ENCODE results near the gene RAVER2. TPM values are rescaled to one million over a fixed set of nuclear protein-coding genes. Genes with fewer than 3 reads are reported as not detected.
A peak's percentile ranks its signal among the peaks of the same experiment; 100 is the strongest.

RAVER2 gene
- total and polyA plus RNA-seq, 2 experiments from 2014 or later: 10.8 to 24.0 TPM

DNA sequence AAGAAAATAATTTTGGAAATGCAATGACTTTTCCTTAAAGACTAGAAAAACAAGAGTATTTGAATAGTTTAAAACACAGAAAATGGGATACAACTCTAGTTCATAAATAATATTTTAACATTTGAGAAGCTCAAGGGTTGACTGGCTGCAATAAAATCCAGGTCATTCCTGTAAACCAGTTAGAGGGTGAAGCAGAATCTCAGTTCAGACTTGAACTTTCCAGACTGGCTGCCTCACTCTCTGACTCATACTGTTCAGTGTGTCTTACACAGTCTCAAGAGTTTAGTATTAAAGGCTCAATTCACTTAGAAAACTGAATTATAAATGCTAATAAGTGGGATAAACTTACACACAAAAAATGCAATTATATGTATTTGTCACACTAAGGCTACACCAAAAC lies 89.9 kb downstream of the RAVER2 start:
- H3K27me3 ChIP-seq: no peaks in the 10 kb centered on the region
- H3K4me3 ChIP-seq: no peak overlapping the region
- no peak overlapping the region for H3K27ac ChIP-seq
- peaks cover 15% of the 10 kb centered on the region for H3K4me1 ChIP-seq (ENCODE audit: low read depth)
- H3K36me3 ChIP-seq: peaks cover 17% of the 10 kb centered on the region
- peak in 1 of 2 donors; percentile 39 for DNase-seq (ENCODE audit: low read depth in 1 of 2, low spot score in 1 of 2)
- TF ChIP-seq, protein P1, sequence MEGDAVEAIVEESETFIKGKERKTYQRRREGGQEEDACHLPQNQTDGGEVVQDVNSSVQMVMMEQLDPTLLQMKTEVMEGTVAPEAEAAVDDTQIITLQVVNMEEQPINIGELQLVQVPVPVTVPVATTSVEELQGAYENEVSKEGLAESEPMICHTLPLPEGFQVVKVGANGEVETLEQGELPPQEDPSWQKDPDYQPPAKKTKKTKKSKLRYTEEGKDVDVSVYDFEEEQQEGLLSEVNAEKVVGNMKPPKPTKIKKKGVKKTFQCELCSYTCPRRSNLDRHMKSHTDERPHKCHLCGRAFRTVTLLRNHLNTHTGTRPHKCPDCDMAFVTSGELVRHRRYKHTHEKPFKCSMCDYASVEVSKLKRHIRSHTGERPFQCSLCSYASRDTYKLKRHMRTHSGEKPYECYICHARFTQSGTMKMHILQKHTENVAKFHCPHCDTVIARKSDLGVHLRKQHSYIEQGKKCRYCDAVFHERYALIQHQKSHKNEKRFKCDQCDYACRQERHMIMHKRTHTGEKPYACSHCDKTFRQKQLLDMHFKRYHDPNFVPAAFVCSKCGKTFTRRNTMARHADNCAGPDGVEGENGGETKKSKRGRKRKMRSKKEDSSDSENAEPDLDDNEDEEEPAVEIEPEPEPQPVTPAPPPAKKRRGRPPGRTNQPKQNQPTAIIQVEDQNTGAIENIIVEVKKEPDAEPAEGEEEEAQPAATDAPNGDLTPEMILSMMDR (IDR thresholded peaks at IDR 0.05; ENCODE audit: low read depth, low read length): no peak
- H3K9me3 ChIP-seq (ENCODE audit: low read depth): no peaks in the 10 kb centered on the region

- Histone ChIP-seq H3K4me1 (ENCODE audit: low read depth) (peaks cover 8% of the 10 kb centered on the region), H3K4me3 (no peak overlapping the region), H3K9me3 (ENCODE audit: low read depth) (no peaks in the 10 kb centered on the region), H3K27ac (peak overlapping the region; percentile 76), H3K27me3 (no peaks in the 10 kb centered on the region), H3K36me3 (peaks cover 17% of the 10 kb centered on the region)
- TF ChIP-seq, protein P1 (IDR thresholded peaks at IDR 0.05; ENCODE audit: low read depth, low read length): no peak
- DNase-seq (ENCODE audit: low read depth in 1 of 2, low spot score in 1 of 2): no peak
These were observed 91.9 kb downstream of the RAVER2 start for GRCh38 chr1:64836802-64837201.

- TF ChIP-seq, protein P1 (IDR thresholded peaks at IDR 0.05; ENCODE audit: low read depth, low read length): no peak
- Histone ChIP-seq H3K27me3 (no peaks in the 10 kb centered on the region), H3K36me3 (peaks cover 21% of the 10 kb centered on the region), H3K9me3 (ENCODE audit: low read depth) (no peaks in the 10 kb centered on the region), H3K4me3 (no peak overlapping the region), H3K27ac (no peak overlapping the region), H3K4me1 (ENCODE audit: low read depth) (peaks cover 8% of the 10 kb centered on the region)
- no peak for DNase-seq (ENCODE audit: low read depth in 1 of 2, low spot score in 1 of 2)
These were observed 93.6 kb downstream of the RAVER2 start for GRCh38 chr1:64838486-64838885.

DNA sequence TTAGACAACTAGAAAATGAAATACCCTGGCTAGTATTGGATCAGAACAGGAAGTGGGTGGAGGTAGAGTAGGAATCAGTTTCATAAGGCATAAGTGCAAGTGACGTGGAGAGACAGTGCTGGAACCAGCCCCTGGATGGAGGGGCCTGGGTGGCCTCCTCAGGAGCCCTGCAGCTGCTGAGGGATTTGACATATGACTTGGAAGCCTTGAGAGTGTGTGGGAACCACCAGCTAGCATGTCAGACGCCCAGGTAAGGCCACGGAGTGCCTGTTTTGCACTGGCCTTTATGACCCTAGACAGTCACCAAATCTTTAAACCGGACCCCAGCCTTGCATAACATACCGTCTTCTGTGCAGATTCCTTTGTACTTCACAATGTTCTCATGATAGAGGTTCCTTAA lies 94.4 kb downstream of the RAVER2 start:
- Histone ChIP-seq H3K36me3 (peaks cover 15% of the 10 kb centered on the region), H3K27me3 (no peaks in the 10 kb centered on the region), H3K27ac (no peak overlapping the region), H3K4me3 (no peak overlapping the region), H3K9me3 (ENCODE audit: low read depth) (no peaks in the 10 kb centered on the region), H3K4me1 (ENCODE audit: low read depth) (peaks cover 8% of the 10 kb centered on the region)
- DNase-seq (ENCODE audit: low read depth in 1 of 2, low spot score in 1 of 2): no peak
- TF ChIP-seq, protein P1 (IDR thresholded peaks at IDR 0.05; ENCODE audit: low read depth, low read length): no peak

DNA sequence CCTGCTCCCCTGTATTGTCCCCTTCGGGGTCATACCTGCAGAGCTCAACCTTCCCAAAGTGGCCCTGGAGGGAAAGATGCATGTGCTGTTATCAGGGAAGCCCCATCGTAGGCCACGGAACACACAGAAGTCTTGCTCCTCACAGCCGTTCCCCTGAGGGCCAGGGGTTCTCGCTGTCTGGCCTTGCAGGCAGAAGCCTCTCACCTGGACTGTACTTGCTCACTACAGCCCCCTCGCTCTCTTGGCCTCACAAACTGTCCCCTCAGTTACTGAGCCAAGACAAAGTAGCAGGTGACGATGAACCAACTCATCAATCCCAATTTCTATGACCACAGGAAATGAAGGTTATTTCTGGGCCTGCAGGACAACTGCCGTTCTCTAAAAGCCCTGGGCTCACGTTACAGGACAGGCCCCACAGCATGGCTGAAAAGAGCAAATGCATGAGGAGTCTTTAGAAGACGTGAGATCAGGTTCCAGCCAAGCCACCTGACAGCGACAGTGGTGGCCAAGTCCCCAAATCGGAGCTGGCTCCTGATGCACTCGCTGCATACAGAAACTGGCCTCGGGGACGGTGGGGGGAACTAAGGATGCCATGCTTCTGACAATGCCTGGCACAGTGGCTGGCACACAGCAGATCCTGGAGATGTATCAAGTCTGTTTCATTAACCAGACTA lies 95.0 kb downstream of the RAVER2 start:
- Histone ChIP-seq H3K36me3 (peaks cover 15% of the 10 kb centered on the region), H3K9me3 (ENCODE audit: low read depth) (no peaks in the 10 kb centered on the region), H3K4me3 (no peak overlapping the region), H3K27ac (no peak overlapping the region), H3K4me1 (ENCODE audit: low read depth) (peaks cover 8% of the 10 kb centered on the region), H3K27me3 (no peaks in the 10 kb centered on the region)
- TF ChIP-seq, protein P1 (IDR thresholded peaks at IDR 0.05; ENCODE audit: low read depth, low read length): no peak
- peak in 1 of 2 donors; percentile 11 for DNase-seq (ENCODE audit: low read depth in 1 of 2, low spot score in 1 of 2)

All from cardiac muscle cell (in vitro differentiated cells and primary cell).